GM12874 (cell line): ENCODE data around the gene QSOX2.

ENCODE experiments used
- TF ChIP-seq, protein P1 (sequence below): IDR thresholded peaks from 2 replicates; pipeline ENCODE4 v1.5.1; 2011; ENCODE audit warnings: low read depth, mild to moderate bottlenecking, control low read depth, low read length, moderate library complexity; ENCODE audit not compliant: insufficient read depth

QSOX2 gene

DNA sequence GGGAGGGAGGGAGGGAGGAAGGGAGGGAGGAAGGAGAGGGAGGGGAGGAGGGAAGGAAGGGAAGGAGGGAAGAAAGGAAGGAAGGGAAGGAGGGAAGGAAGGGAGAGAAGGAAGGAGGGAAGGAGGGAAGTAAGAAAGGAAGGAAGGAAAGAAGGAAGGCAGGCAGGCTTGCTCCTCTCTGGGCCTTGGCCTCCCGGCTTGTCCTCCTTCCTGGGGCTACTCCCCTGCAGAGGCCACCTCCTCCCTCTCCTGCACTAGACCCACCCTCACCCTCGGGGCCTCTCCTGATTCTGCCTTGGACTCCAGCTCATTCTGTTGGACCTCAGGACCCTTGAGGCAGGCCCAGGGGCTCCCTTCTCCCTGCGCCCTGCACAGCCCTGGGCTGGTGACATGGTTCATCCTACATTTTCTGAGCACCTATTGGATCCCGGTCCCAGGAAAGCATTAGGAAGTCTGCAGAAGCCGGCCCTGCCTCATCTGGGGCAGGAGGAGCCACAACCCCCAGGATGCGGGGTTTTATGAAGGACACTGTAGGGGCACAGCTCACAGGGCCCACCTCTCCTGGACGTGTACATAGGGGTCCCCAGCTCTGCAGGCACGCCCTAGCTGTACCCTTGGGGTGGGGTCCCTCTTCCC lies 63.7 kb downstream of the QSOX2 start:
- TF ChIP-seq, protein P1, sequence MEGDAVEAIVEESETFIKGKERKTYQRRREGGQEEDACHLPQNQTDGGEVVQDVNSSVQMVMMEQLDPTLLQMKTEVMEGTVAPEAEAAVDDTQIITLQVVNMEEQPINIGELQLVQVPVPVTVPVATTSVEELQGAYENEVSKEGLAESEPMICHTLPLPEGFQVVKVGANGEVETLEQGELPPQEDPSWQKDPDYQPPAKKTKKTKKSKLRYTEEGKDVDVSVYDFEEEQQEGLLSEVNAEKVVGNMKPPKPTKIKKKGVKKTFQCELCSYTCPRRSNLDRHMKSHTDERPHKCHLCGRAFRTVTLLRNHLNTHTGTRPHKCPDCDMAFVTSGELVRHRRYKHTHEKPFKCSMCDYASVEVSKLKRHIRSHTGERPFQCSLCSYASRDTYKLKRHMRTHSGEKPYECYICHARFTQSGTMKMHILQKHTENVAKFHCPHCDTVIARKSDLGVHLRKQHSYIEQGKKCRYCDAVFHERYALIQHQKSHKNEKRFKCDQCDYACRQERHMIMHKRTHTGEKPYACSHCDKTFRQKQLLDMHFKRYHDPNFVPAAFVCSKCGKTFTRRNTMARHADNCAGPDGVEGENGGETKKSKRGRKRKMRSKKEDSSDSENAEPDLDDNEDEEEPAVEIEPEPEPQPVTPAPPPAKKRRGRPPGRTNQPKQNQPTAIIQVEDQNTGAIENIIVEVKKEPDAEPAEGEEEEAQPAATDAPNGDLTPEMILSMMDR, result no peak

DNA sequence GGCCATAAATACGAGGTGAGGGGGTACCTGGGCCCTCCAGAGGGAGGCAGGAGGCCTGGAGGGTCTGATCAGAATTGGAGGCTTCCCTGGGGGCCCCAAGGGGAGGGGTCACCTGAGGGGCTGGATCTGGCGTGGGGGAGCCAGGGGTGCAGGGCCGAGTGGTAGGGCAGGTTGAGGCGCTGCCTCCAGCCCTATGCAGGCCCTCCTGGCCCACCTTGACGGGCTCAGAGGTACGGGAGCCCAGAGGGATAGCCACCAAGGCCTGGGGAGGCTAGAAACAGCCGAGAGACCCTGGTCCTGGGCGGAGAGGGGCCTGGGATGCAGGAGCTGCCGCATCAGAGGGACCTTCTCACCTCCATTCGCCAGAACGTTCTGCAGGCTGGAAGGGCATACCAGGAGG lies 65.0 kb downstream of the QSOX2 start:
- TF ChIP-seq, protein P1, result no peak

DNA sequence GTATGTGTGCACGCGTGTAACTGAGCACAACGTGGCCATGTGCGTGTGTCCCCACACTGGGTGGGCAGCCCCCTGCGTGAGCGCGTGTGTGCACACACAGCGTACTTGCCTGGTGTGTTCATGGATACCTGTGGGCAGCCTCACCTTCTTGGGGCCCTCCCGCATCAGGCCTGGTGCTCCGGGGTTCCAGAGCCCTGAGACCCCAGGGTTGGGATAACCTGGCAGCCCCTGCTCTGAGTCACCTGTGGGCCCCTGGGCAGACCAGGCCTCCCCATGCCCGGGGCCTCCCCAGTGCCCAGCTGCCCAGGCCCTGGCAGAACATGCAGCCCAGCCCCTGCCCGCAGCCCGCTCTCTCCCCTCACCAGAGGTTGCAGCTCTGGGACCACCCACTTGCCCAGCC lies 65.9 kb downstream of the QSOX2 start:
- TF ChIP-seq, protein P1, result no peak

DNA sequence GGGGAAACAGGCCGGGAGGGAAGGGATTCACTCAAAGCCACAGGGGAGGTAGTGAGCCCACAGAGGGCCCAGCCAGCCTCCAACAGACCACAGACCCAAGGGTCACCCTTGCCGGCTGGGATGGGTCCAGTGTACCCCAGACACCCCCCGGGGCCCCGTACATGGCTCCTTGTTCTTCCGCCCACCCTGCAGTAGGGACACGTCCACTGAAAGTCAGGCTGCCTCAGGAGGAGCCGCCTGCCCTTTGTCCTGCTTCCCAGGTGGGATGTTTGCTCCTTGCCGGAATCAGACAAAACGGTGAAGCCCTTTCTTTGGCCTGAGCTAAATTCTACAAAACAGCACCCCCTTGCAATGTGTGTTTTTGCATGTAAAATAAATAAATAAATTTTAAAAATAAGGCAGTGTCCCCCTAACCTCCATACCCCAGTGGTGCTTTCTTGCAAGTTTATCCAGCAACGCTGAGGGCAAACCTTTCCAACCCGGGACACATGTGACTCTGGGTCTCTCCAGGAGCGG lies 66.5 kb downstream of the QSOX2 start:
- TF ChIP-seq, protein P1, result no peak

DNA sequence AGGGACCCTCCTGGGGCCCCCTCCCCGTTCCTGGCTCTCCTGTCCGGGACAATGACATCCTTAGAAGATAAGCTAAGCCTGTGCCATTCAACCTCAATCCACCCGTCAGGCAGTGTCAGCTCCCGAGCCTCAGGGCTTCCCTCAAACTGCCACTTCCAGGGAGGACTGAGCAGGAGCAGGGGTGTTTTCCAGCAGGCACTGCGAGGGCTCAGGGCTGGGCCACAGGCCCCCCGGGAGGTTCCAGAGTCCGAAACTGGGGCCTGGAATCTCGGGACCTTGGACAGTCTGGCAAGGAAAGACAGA lies 66.9 kb downstream of the QSOX2 start:
- TF ChIP-seq, protein P1, result no peak

DNA sequence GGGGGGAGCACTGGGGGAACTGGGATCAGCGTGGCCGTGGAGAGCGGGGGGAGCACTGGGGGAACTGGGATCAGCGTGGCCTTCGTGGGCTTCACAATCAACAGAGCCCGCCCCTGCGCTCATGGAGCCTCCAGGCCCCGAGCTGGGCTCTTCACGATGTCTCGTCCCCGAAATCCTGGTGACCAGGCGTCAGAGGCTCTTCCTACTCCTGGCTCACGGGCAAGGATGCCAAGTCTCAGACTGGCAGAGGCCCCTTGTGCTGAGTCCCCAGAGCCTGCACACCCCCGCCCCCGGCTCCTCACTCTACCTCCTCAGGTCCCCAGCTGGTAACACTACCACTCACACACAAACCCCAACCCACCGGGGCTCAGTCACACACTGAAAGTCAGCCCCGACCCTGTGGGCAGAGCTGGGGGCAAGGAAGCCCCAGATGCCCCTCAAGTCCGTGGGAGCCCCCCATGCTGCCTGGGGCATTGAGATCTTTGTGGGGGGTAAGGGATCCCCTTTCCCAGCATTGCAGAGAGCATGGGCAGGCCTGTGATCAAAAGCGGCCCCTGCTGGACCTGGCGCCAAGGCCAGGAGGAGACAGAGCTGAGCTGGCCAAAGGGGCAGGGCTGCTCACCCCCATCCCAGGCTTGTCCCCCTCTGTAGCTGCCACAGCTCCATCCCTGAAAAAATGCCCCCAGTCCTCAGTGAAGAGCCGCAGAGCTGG lies 67.4 kb downstream of the QSOX2 start:
- TF ChIP-seq, protein P1, result no peak

DNA sequence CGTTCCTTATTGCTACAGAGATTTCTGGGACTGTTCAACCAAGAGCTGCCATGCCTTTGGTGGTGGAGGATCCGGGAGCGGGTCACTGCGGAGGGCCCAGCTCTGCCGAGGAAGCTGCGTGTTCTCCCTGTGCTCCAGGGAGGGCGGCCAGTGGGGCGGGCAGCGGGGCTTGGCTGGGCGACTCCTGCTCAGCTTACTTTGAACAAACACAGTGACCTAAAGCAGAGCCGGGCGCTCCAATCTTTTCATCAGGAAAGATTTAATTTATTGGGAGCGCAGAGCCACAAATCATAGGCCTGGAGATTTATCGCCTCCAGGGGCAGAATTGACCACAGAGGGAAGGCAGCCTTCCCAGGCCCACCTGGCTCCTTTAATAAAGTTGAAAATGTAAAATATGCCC lies 68.4 kb downstream of the QSOX2 start:
- TF ChIP-seq, protein P1, result no peak
